ENCODE measurements around the gene OTOGL.

Gene OTOGL

GRCh38 chr12:80118565-80119324 lies 19.4 kb downstream of the OTOGL start:
- no peak for DNase-seq (ENCODE audit: extremely low read depth, insufficient read length)
- TF ChIP-seq, protein P1, sequence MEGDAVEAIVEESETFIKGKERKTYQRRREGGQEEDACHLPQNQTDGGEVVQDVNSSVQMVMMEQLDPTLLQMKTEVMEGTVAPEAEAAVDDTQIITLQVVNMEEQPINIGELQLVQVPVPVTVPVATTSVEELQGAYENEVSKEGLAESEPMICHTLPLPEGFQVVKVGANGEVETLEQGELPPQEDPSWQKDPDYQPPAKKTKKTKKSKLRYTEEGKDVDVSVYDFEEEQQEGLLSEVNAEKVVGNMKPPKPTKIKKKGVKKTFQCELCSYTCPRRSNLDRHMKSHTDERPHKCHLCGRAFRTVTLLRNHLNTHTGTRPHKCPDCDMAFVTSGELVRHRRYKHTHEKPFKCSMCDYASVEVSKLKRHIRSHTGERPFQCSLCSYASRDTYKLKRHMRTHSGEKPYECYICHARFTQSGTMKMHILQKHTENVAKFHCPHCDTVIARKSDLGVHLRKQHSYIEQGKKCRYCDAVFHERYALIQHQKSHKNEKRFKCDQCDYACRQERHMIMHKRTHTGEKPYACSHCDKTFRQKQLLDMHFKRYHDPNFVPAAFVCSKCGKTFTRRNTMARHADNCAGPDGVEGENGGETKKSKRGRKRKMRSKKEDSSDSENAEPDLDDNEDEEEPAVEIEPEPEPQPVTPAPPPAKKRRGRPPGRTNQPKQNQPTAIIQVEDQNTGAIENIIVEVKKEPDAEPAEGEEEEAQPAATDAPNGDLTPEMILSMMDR (IDR thresholded peaks at IDR 0.05; ENCODE audit: insufficient read depth, low read length, poor library complexity, severe bottlenecking) = no peak
- H3K27me3 ChIP-seq (replicated peaks; ENCODE audit: control insufficient read depth, insufficient read depth, low read length) = no peaks in the 10 kb centered on the region
- H3K4me3 ChIP-seq (replicated peaks; ENCODE audit: low read depth, low read length) = no peak overlapping the region
- no peaks in the 10 kb centered on the region for H3K36me3 ChIP-seq (ENCODE audit: control insufficient read depth, insufficient read depth, low read length)

DNA sequence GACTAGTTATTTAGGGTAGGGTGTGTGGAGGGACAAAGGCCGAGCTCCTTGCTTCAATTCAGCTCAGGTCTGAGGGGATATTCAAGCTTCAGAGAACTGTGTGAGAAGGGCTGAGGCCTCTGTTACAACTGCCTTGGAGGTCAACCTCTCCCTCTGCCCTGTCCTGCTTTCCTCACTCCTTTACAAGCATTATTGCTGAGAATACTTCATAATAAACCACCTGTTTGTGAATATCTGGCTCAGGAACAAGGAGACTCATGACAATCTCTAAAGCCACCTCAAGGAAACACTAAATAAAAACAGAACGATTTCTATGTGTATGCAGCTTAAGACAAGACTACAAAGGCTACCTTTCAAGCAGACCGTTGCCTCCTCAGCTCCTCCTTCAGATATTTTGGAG lies 21.7 kb downstream of the OTOGL start:
- Histone ChIP-seq H3K4me3 (replicated peaks; ENCODE audit: low read depth, low read length) (no peak overlapping the region), H3K27me3 (replicated peaks; ENCODE audit: control insufficient read depth, insufficient read depth, low read length) (no peaks in the 10 kb centered on the region), H3K36me3 (ENCODE audit: control insufficient read depth, insufficient read depth, low read length) (no peaks in the 10 kb centered on the region)
- TF ChIP-seq, protein P1 (IDR thresholded peaks at IDR 0.05; ENCODE audit: insufficient read depth, low read length, poor library complexity, severe bottlenecking) = no peak
- no peak for DNase-seq (ENCODE audit: extremely low read depth, insufficient read length)

DNA sequence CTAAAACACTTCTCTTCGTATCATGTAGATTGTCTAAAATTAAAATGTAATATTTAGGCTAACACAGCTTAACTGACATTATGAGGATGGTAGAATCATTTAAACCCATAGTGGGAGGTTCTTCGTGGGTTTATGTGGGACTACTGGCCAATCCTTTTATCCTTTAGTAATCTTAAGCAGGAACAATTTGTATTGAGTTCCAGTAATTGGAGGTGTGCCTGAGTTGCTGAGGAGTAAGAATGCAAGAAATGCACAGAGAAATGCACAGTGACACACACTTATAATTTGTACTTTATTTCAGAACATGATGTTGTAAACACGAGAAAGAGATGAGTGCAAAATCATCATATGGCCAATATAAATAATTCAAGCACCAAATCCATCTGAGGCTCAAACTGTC lies 22.3 kb downstream of the OTOGL start:
- DNase-seq (ENCODE audit: extremely low read depth, insufficient read length) = no peak
- TF ChIP-seq, protein P1 (IDR thresholded peaks at IDR 0.05; ENCODE audit: insufficient read depth, low read length, poor library complexity, severe bottlenecking) = no peak
- Histone ChIP-seq H3K4me3 (replicated peaks; ENCODE audit: low read depth, low read length) (no peak overlapping the region), H3K27me3 (replicated peaks; ENCODE audit: control insufficient read depth, insufficient read depth, low read length) (no peaks in the 10 kb centered on the region), H3K36me3 (ENCODE audit: control insufficient read depth, insufficient read depth, low read length) (no peaks in the 10 kb centered on the region)

GRCh38 chr12:80129895-80130530 lies 30.7 kb downstream of the OTOGL start:
- H3K27me3 ChIP-seq (replicated peaks; ENCODE audit: control insufficient read depth, insufficient read depth, low read length) = no peaks in the 10 kb centered on the region; the same call in 1 of the 2 replicates
- no peak overlapping the region for H3K4me3 ChIP-seq (replicated peaks; ENCODE audit: low read depth, low read length)
- DNase-seq (ENCODE audit: extremely low read depth, insufficient read length) = no peak
- H3K36me3 ChIP-seq (ENCODE audit: control insufficient read depth, insufficient read depth, low read length) = no peaks in the 10 kb centered on the region
- TF ChIP-seq, protein P1 (IDR thresholded peaks at IDR 0.05; ENCODE audit: insufficient read depth, low read length, poor library complexity, severe bottlenecking) = no peak

DNA sequence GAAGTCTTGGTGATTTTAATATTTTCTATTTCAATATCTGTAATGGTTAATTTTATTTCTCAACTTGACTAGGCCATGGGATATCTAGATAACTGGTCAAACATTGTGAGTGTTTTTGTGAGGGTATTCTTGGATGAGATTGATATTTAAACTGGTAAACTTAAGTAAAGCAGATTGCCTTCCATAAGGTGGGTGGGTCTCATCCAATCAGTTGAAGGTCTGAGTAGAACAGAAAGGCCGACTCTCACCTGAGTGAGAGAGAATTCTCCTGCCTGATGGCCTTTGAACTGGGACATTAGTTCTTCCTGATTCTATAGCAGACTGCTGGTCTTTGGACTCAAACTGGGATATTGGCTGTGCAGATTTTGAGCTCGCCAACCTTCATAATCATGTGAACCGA lies 36.3 kb downstream of the OTOGL start:
- Histone ChIP-seq H3K4me3 (replicated peaks; ENCODE audit: low read depth, low read length) (no peak overlapping the region), H3K36me3 (ENCODE audit: control insufficient read depth, insufficient read depth, low read length) (no peaks in the 10 kb centered on the region), H3K27me3 (replicated peaks; ENCODE audit: control insufficient read depth, insufficient read depth, low read length) (no peaks in the 10 kb centered on the region; the same call in 1 of the 2 replicates)
- TF ChIP-seq, protein P1 (IDR thresholded peaks at IDR 0.05; ENCODE audit: insufficient read depth, low read length, poor library complexity, severe bottlenecking) = no peak
- DNase-seq (ENCODE audit: extremely low read depth, insufficient read length) = no peak

All from GM06990 (cell line).